ENCODE measurements around the gene YAE1.

Gene YAE1

DNA sequence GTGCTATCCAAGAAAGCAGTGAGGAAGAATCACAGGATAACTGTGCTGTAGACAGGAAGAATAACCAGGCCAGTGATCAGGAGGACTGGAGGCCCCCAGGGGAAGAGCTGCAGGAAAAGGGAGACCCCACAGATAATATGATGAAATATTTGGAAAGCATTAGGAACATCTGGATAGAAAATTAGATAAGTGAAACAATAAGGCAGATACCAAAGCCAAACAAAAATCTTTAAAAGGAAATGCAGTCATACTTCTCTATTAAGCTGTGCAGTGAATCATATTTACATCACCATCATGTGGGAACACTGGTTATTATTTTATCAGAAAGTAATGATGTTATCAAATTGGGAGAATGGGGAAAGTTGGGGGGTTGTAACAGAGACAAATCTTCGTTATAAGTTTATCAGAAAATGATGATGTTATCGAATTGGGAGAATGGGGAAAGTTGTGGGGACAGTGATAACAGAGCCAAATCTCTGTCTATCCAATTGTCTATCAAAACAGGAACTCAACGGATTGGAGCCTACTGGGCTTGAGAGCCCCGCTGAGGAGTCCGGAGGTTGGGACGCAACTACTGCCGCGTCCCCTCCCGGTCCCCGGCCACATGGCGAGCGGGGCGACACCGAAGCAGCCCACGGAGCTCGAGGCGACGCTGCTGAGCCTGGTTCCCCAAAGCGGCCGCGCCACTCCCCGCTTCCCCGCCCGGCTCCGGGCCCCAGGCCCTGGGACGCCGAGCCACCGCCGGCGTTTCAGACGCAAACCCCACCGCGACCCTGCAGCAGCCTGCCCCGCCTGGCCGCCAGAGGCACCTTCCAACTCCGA lies 43.1 kb downstream of the YAE1 start:
- no peak for DNase-seq

DNA sequence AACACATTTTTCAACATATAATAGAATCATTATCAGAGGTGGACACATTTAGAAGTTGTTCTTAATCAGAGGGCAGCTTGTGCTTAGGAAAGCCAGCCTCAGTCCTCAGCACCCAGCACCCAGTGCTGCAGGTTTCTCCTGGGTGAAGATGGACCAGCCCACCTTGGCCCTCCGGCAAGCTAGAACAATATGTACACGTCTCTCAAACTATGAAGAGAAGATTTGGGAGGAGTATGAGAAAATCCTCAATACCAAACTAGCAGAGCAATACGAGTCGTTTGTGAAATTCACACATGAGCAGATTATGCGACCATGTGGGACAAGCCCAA lies 43.7 kb downstream of the YAE1 start:
- no peak for DNase-seq

DNA sequence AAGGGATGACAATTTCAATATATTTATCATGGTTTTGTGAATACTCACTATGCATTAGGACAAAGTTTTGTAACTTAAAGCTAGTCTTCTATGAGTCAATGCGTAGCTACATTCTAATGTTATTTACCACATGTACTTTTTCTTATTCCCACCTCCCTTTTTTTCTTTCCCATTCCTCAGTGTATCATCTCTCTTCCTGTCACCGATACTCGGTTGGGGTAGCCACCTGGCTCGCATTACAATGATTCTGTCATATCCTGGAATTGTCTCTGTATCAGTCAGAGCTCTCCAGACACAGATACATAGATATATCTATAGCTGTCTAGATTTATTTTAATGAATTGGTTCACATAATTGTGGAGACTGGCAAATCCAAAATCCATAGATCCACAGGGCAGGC lies 47.4 kb downstream of the YAE1 start:
- DNase-seq = no peak

DNA sequence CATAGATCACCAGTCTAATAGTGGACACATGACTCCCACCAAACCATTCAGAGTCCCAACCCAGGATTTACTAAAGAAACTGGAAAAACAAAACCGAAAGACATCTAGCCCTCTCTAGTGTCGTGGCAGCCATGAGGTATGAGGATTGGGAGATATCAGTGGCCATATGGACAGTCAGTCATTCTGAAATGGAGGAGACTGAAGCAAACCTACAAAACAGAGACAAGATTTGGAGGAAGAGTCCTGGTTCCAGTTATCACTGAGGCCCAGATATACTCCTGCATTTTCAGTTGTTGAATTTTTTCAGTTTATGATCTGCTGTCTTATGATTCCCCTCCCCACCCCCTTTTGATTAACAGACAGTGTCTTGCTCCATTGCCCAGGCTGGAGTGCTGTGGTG lies 48.1 kb downstream of the YAE1 start:
- DNase-seq = no peak

DNA sequence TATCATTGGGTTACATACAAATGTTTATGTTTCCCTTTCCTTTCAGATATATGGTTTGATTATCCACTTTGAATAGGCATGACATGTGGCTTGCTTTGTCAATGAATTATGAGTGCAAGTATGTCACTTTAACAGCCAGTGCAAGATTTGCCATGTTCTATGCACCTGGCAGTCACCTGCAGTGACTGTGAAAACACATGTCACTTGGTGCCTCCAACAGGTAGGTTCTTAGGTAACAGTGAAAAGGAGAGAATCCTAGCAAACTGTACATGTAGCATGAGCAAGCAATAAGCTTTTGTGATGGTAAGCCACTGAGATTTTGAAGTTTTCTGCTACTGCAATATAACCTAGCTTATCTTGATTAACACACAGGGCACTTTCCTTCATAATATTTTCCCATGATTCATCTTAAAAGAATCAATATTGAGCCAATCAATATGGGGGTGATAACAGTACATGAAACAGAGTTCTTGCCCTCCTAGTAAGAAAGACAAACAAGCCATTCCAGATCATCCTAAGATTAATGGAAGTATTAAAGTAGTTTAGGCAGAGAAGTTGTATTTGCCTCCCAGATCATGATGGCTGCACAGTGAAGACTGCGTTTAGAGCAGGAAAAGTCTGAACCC lies 49.3 kb downstream of the YAE1 start:
- DNase-seq = no peak

DNA sequence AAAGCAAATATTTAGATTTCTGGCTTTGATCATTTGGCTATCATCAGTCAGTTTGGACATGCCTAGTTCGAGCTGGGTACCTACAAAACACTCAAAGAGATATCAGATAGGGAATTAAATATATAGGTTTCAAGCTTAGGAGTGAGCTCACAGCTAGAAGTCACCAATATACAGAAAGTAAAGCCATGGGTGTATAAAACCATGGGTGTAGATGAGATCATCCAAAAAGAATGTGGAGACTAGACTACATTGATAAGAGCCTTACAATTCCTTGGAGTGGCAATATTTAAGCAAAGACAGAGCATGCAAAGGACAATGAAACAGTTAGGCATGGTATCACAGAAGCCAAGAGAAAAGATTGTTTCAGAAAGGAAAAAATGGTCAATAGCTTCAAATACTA lies 49.9 kb downstream of the YAE1 start:
- no peak for DNase-seq

DNA sequence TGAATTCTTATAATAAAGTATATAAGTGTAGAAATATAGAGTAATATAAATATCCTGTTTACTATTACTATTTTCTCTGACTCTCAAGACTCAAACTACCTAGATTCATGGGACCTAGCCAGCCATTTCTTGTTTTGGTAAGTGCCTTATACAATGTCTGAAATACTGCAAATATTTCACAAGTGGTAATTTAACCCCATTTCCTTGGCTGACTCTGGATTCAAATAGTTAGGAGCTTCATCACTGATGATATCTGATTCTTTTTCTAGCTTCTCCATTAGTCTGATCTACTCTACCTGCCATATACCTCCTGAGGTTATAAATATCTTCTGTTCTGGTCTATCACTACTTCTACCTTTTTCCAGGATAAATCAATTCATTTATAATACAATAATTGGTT lies 50.8 kb downstream of the YAE1 start:
- DNase-seq = no peak

DNA sequence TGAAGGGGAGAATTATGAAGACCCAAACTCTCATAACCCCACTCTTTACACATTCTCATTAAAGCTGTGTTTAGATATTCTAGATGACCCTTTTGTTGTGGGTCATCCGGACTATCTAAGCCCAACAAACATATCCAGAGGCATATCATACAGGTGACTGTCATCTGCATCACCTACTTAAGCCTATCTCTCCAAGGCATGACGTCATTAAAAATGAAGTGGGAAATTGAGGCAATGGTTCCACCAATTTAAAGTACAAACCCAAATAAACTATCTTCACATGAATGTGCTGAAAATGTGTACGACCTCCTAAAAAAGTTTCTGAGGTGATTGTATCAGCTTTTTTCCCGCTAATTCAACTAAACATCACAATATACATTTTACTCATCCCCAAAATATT lies 52.7 kb downstream of the YAE1 start:
- DNase-seq = no peak

DNA sequence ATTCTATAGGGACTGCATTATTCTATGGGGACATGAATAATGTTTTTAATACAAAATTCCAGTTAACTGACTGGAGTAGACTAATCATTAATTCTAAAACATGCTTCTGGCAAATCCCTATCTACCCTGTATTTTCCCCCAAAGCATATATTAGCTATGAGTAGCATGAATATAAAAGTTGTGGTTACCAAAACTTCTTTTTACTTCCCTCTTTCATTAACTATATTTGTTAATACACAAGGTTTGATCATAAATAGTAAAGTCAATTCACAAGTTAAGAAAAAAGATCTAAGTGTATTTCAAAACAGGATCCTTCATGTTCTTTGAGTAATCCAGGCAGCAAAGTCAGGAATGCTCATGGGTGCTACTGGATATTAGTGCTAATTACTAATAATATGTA lies 54.3 kb downstream of the YAE1 start:
- DNase-seq = no peak

DNA sequence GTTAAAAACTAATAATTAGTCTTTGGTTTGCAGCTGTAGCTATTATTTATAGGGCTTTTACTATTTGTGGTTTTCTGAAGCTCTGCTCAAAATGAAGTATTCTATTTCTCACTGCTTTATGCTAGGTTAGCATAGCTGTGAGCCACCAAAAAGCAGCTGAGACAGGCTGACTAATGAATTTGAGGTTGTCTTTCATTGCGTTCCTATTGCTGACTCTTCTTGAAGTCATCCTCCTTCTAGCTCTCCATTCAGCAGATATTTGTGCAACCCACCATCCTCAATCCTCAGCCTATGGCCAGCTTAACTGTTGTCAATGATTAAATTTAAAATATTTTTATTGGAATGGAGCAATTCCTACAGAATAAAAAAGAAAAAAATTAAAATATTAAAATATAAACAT lies 55.1 kb downstream of the YAE1 start:
- no peak for DNase-seq

DNA sequence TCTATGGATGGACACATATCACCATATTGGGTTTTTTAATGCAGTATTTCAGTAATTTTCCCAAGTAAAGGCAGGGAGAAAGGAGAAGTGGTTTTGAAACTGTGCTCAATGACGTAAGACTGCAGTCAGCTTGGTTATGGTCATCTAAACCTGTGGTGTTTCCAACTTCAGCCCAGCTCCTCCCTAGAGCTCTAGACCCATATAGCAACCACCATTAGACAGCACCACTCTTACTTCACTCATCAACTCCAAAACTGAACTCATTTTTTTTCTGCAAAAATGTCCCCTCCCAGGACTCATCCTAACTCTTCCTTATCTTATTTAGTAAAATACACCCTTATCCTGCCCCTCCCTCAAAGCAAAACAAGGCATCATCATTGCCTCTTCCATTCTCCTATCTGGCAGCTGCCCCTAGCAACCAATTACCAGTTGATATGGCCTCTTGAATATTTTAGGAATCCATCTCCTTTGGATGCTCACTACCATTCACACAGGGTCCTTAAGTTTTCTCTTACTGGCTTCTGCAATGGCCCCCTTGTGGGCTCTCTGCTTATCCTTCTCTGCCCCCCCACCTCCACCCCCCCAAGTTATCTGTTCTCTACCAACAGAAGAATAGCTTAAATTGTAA lies 55.7 kb downstream of the YAE1 start:
- no peak for DNase-seq

Data from NCI-H524 (cell line).